ENCODE results near the gene RPL28. TPM values are rescaled to one million over a fixed set of nuclear protein-coding genes. Genes with fewer than 3 reads are reported as not detected.

Gene RPL28
- total and polyA plus RNA-seq, 2 of the 4 experiments (the other 2 are of a cell fraction): 386 to 1,693 TPM

DNA sequence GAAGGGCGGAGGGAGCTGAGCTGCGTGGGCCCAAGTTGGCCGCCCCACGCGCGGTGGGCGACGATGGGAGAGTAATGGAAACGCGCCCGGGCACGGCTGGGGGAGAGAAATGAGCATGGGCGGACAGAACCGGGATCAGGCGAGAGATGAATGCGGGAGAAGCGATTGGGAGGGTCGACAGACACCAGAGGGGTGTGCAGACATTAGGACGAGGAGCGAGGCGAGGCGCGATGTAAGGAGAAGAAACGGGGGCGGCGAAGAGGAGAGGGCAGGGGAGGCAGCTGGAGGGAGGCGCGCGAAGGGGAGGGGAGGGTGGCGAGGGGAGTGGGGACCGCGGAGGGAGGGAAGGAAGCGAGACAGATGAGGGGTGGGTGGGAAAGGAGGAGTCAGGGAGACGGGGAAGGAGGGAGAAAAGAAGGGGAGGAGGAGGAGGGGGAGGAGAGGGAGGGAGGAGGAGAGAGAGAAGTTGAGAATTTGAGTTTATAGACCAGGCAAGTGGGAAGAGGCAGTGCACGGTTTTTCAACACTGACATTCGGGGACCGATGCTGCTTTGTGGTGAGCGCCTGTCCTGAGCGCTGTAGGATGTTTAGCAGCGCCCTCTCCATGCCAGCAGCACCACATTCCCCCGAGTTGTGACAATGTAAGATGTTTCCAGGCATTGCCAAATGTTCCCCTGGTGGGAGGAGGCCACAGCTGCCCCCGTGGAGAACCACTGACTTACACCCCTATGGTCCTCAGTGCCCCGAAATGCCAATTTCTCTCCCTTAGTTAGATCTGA, 57.5 kb downstream of the RPL28 start, which contains the start of gene SHISA7:
TSS of gene SHISA7 (minus strand) at position 256 of the 779 bp plus-strand sequence. CDS start 437 bp downstream, outside the sequence.
- no peak within 1 kb of the TSS for H3K9ac ChIP-seq (ENCODE audit: low read depth, low read length)
- no peak within 1 kb of the TSS for H2BK5ac ChIP-seq (ENCODE audit: low read depth, low read length, poor library complexity, severe bottlenecking)
- H3K9me1 ChIP-seq (ENCODE audit: insufficient read depth, low read length): no peaks in the 10 kb centered on the region; the same call in 1 of the 2 replicates
- no peak within 1 kb of the TSS for H3K27ac ChIP-seq (ENCODE audit: insufficient read depth, low read length)
- H3K79me1 ChIP-seq (ENCODE audit: low read depth in 1 of 2, low read length in 2 of 2): no peaks in the 10 kb centered on the region
- no peak within 1 kb of the TSS for H4K91ac ChIP-seq (ENCODE audit: insufficient read depth, low read depth, low read length)
- no peak for TF ChIP-seq RFX5 (IDR thresholded peaks at IDR 0.05; ENCODE audit: low read depth, low read length)
- TF ChIP-seq, protein P1, sequence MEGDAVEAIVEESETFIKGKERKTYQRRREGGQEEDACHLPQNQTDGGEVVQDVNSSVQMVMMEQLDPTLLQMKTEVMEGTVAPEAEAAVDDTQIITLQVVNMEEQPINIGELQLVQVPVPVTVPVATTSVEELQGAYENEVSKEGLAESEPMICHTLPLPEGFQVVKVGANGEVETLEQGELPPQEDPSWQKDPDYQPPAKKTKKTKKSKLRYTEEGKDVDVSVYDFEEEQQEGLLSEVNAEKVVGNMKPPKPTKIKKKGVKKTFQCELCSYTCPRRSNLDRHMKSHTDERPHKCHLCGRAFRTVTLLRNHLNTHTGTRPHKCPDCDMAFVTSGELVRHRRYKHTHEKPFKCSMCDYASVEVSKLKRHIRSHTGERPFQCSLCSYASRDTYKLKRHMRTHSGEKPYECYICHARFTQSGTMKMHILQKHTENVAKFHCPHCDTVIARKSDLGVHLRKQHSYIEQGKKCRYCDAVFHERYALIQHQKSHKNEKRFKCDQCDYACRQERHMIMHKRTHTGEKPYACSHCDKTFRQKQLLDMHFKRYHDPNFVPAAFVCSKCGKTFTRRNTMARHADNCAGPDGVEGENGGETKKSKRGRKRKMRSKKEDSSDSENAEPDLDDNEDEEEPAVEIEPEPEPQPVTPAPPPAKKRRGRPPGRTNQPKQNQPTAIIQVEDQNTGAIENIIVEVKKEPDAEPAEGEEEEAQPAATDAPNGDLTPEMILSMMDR (conservative IDR thresholded peaks at IDR 0.05; ENCODE audit: low read depth, low read length): no peak
- TF ChIP-seq MAZ (IDR thresholded peaks at IDR 0.05; ENCODE audit: borderline replicate concordance, low read depth, low read length): no peak
- no peak for TF ChIP-seq NFE2L2 (IDR thresholded peaks at IDR 0.05; ENCODE audit: low read depth, low read length)
- no peak for TF ChIP-seq FOS (IDR thresholded peaks at IDR 0.05; ENCODE audit: low read depth, low read length)
- TF ChIP-seq MAFK (IDR thresholded peaks at IDR 0.05; ENCODE audit: low read depth, low read length): no peak
- TF ChIP-seq, protein P2, sequence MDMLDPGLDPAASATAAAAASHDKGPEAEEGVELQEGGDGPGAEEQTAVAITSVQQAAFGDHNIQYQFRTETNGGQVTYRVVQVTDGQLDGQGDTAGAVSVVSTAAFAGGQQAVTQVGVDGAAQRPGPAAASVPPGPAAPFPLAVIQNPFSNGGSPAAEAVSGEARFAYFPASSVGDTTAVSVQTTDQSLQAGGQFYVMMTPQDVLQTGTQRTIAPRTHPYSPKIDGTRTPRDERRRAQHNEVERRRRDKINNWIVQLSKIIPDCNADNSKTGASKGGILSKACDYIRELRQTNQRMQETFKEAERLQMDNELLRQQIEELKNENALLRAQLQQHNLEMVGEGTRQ (IDR thresholded peaks at IDR 0.05; ENCODE audit: low read depth, low read length): no peak
- no peak for TF ChIP-seq RCOR1 (IDR thresholded peaks at IDR 0.05; ENCODE audit: insufficient replicate concordance, low read length)
- no peak for TF ChIP-seq CHD1 (IDR thresholded peaks at IDR 0.05; ENCODE audit: low read depth, low read length)
- TF ChIP-seq POLR2A (IDR thresholded peaks at IDR 0.05; ENCODE audit: low read depth, low read length): no peak
- TF ChIP-seq, protein P3, sequence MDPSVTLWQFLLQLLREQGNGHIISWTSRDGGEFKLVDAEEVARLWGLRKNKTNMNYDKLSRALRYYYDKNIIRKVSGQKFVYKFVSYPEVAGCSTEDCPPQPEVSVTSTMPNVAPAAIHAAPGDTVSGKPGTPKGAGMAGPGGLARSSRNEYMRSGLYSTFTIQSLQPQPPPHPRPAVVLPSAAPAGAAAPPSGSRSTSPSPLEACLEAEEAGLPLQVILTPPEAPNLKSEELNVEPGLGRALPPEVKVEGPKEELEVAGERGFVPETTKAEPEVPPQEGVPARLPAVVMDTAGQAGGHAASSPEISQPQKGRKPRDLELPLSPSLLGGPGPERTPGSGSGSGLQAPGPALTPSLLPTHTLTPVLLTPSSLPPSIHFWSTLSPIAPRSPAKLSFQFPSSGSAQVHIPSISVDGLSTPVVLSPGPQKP (IDR thresholded peaks at IDR 0.05; ENCODE audit: borderline replicate concordance, low read depth, low read length): no peak
- no peak for TF ChIP-seq CEBPB (IDR thresholded peaks at IDR 0.05; ENCODE audit: low read depth, low read length)
- TF ChIP-seq BHLHE40 (IDR thresholded peaks at IDR 0.05; ENCODE audit: low read depth, low read length): no peak
- TF ChIP-seq SMC3 (IDR thresholded peaks at IDR 0.05; ENCODE audit: low read depth, low read length): no peak
- no peak for TF ChIP-seq MXI1 (IDR thresholded peaks at IDR 0.05; ENCODE audit: borderline replicate concordance, low read depth, low read length)
- no peak for TF ChIP-seq RAD21 (IDR thresholded peaks at IDR 0.05; ENCODE audit: low read length)
- no peaks in the 10 kb centered on the region for H3K9me3 ChIP-seq (ENCODE audit: control insufficient read depth, insufficient read depth, low read length)
- H4K8ac ChIP-seq (ENCODE audit: low read depth in 2 of 2, low read length in 2 of 2): no peak within 1 kb of the TSS
- no peak for ATAC-seq (ENCODE audit: low read depth)
- no peak within 1 kb of the TSS for H2AK9ac ChIP-seq (replicated peaks; ENCODE audit: low read depth, low read length, poor library complexity)
- BruUV-seq (replicated peaks): no TSS peak
- H3K4me1 ChIP-seq (ENCODE audit: control insufficient read depth, insufficient read depth, low read length): no peaks in the 10 kb centered on the region
- no peak for DNase-seq
- H3K4me2 ChIP-seq (ENCODE audit: low read depth, low read length): no peak within 1 kb of the TSS
- POLR2A ChIA-PET (ENCODE audit: unreplicated experiment): no interaction called here
- H2BK120ac ChIP-seq (ENCODE audit: low read depth, low read length): no peak within 1 kb of the TSS
- no peak within 1 kb of the TSS for H3K14ac ChIP-seq (replicated peaks; ENCODE audit: low read depth, low read length)
- H2BK15ac ChIP-seq (ENCODE audit: low read depth, low read length): no peak within 1 kb of the TSS
- no peak within 1 kb of the TSS for H3K4me3 ChIP-seq (ENCODE audit: insufficient read depth, low read depth, low read length)
- peaks cover 8% of the 10 kb centered on the region; the same call in 1 of the 2 replicates for H4K20me1 ChIP-seq (ENCODE audit: insufficient read depth, low read length)
- intact Hi-C loops (cut with micrococcal nuclease) (no loop called here), in situ Hi-C loops (cut with MboI; ENCODE audit: low sequenced_read_pairs) (no loop called here), dilution Hi-C loops (cut with HindIII; ENCODE audit: low sequenced_read_pairs, unreplicated experiment) (no loop called here)
- H3K23ac ChIP-seq (ENCODE audit: low read depth, low read length): no peak within 1 kb of the TSS
- 3% methylated on average over 26 of the region's 43 CpGs; no CpG with 5 or more reads in 1 of the 2 experiments for WGBS, 2 experiments (ENCODE audit: extremely low coverage in 2 of 2, insufficient read length in 1 of 2)
- H3K18ac ChIP-seq (ENCODE audit: low read depth, low read length): no peak within 1 kb of the TSS
- no peak within 1 kb of the TSS for H3K56ac ChIP-seq (ENCODE audit: extremely low read depth, insufficient read depth, low read length)
- no peak within 1 kb of the TSS for H4K5ac ChIP-seq (ENCODE audit: low read depth, low read length)
- no peak within 1 kb of the TSS for H3K4ac ChIP-seq (ENCODE audit: low read depth, low read length)
- H2AFZ ChIP-seq (replicated peaks; ENCODE audit: low read length, poor library complexity): peak within 1 kb of the TSS; percentile 63
- H2BK20ac ChIP-seq (ENCODE audit: low read depth, low read length): no peak within 1 kb of the TSS
- CTCF ChIA-PET: no interaction called here
- no peak within 1 kb of the TSS for H2AK5ac ChIP-seq (ENCODE audit: low read depth, low read length)
- no peaks in the 10 kb centered on the region for H3K36me3 ChIP-seq (ENCODE audit: control insufficient read depth, insufficient read depth, low read length)
- peaks cover 69% of the 10 kb centered on the region for H3K27me3 ChIP-seq (ENCODE audit: control insufficient read depth, insufficient read depth, low read length)

Measured in IMR-90 (cell line).